PC-3 (cell line): ENCODE data around the gene TXNDC11. TPM values are rescaled to one million over a fixed set of nuclear protein-coding genes. Genes with fewer than 3 reads are reported as not detected.

Experiments used
- ATAC-seq: fragments of 200-7000 bp; cut with Tn5 transposase; 2 replicates; pipeline ENCODE4 v1.9.1; 2020; ENCODE audit warnings: mild to moderate bottlenecking, moderate library complexity
- BruUV-seq: library from RNA; stranded (reverse); fragments of 400-500 nt; replicated peaks from 2 replicates; lab custom pipeline; 2021; lab: Mats Ljungman, UMichigan
- CTCF ChIA-PET: fragments of 300-600 bp; sonication (Branson Sonifier 250); formaldehyde crosslinking; loops from one replicate; lab custom pipeline; 2022; ENCODE audit warnings: antibody characterized with exemption; lab: Charles Lee
- POLR2A ChIA-PET: fragments of 300-600 bp; sonication (Branson Sonifier 250); formaldehyde crosslinking; loops from one replicate; lab custom pipeline; 2022; ENCODE audit warnings: antibody characterized with exemption; ENCODE audit not compliant: unreplicated experiment; lab: Charles Lee
- DNase-seq: peaks from one replicate; pipeline ENCODE4 v3.0.0-alpha.2; 2015
- H2AFZ ChIP-seq: fragments of 300-600 bp; sonication (generic); 2 replicates; pipeline ENCODE4 v1.6.0; 2016; ENCODE audit warnings: antibody characterized with exemption, low read length
- H3F3A ChIP-seq: fragments of 300-600 bp; sonication (generic); one replicate; pipeline ENCODE4 v1.6.0; 2017; ENCODE audit warnings: antibody characterized with exemption, low read length, control low read depth, mild to moderate bottlenecking; ENCODE audit not compliant: unreplicated experiment
- H3K27ac ChIP-seq: fragments of 300-600 bp; sonication (generic); 2 replicates; pipeline ENCODE4 v1.5.1; 2016; ENCODE audit warnings: mild to moderate bottlenecking, low read length
- H3K27me3 ChIP-seq: fragments of 300-600 bp; sonication (generic); 2 replicates; pipeline ENCODE4 v1.6.1; 2016; ENCODE audit warnings: low read length, mixed read lengths
- H3K36me3 ChIP-seq: fragments of 300-600 bp; sonication (generic); 2 replicates; pipeline ENCODE4 v1.6.1; 2016; ENCODE audit warnings: low read depth, mixed run types, low read length, mixed read lengths
- H3K4me1 ChIP-seq: fragments of 300-600 bp; sonication (generic); 2 replicates; pipeline ENCODE4 v1.5.1; 2016; ENCODE audit warnings: low read length; ENCODE audit not compliant: insufficient read depth
- H3K4me2 ChIP-seq: fragments of 300-600 bp; sonication (generic); 2 replicates; pipeline ENCODE4 v1.6.0; 2016; ENCODE audit warnings: low read length
- H3K4me3 ChIP-seq: fragments of 300-600 bp; sonication (generic); 2 replicates; pipeline ENCODE4 v1.5.1; 2016; ENCODE audit warnings: mild to moderate bottlenecking, low read length, mixed read lengths
- H3K79me2 ChIP-seq: fragments of 300-600 bp; sonication (generic); 2 replicates; pipeline ENCODE4 v1.6.1; 2017; ENCODE audit warnings: low read length, mixed read lengths
- H3K9ac ChIP-seq: fragments of 300-600 bp; sonication (generic); 2 replicates; pipeline ENCODE4 v1.6.0; 2016; ENCODE audit warnings: mild to moderate bottlenecking, low read length
- H3K9me2 ChIP-seq: fragments of 300-600 bp; sonication (generic); replicated peaks from 2 replicates; pipeline ENCODE4 v1.6.1; 2016; ENCODE audit warnings: mixed run types, low read length, mixed read lengths
- H3K9me3 ChIP-seq: fragments of 300-600 bp; sonication (generic); 2 replicates; pipeline ENCODE4 v1.6.1; 2016; ENCODE audit warnings: low read length, mixed read lengths
- H4K20me1 ChIP-seq: fragments of 300-600 bp; sonication (generic); 2 replicates; pipeline ENCODE4 v1.6.1; 2016; ENCODE audit warnings: low read length, mixed read lengths
- EZH2 ChIP-seq: fragments of 300-600 bp; sonication (generic); IDR thresholded peaks from one replicate; pipeline ENCODE4 v1.6.1; 2017; ENCODE audit warnings: antibody characterized with exemption, mild to moderate bottlenecking, low read length; ENCODE audit not compliant: unreplicated experiment
- EZH2phosphoT487 ChIP-seq: fragments of 300-600 bp; sonication (generic); IDR thresholded peaks from 2 replicates; pipeline ENCODE4 v1.6.1; 2018; ENCODE audit warnings: mild to moderate bottlenecking, antibody characterized with exemption, low read length, borderline replicate concordance
- intact Hi-C: fragments of 100-400 bp; cut with micrococcal nuclease; formaldehyde crosslinking; loops from 2 replicates; pipeline ENCODE4 v1.9.0; 2023
- total RNA-seq: library from RNA; depleted of rRNA; stranded (reverse); fragments of >200 nt; gene quantifications from 2 replicates; pipeline ENCODE4 v1.2.3, GENCODE V29; 2014
- TF ChIP-seq, protein P1 (sequence below): fragments of 300-600 bp; sonication (generic); conservative IDR thresholded peaks from 2 replicates; pipeline ENCODE4 v1.5.1; 2017; ENCODE audit warnings: antibody characterized with exemption, low read depth, mild to moderate bottlenecking, low read length

TXNDC11 gene
- total RNA-seq, 1 experiment from 2014 or later = 20.2 TPM

DNA sequence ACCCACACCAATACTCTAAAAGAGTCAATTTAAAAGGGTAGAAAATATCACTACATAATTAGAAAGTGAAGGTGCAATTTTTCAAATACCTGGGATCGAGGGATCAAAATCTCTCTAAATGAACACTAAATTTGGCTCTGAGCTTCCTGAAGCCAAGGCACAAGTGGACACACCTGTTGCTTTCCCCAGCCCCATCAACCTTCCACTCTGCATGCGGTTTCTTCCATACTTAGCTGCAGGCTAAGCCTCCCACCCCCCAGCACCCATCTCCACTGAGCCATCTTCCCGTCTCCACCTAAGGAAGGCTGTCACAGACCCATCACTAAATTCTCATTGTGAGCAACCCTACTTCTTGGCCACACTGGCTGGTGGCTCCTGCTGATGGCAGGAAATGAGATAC is 30.5 kb downstream of the TXNDC11 start:
- CTCF ChIA-PET = no interaction called here
- no peak overlapping the region for H3K4me2 ChIP-seq
- H2AFZ ChIP-seq = no peak overlapping the region
- no peak overlapping the region for H3K27ac ChIP-seq
- peaks cover 9% of the 10 kb centered on the region; the same call in 1 of the 2 replicates for H3K4me1 ChIP-seq
- intact Hi-C loops = no loop called here
- no peaks in the 10 kb centered on the region for H3F3A ChIP-seq
- H3K9me2 ChIP-seq = no peaks in the 10 kb centered on the region
- H3K9me3 ChIP-seq = no peaks in the 10 kb centered on the region
- POLR2A ChIA-PET = no interaction called here
- no peak overlapping the region for H3K9ac ChIP-seq
- no peak for DNase-seq
- H4K20me1 ChIP-seq = no peaks in the 10 kb centered on the region
- H3K79me2 ChIP-seq = no peaks in the 10 kb centered on the region
- H3K27me3 ChIP-seq = no peaks in the 10 kb centered on the region
- ATAC-seq = no peak
- no TSS peak for BruUV-seq
- H3K36me3 ChIP-seq = no peaks in the 10 kb centered on the region; the same call in 1 of the 2 replicates
- no peak overlapping the region for H3K4me3 ChIP-seq
- no peak for TF ChIP-seq EZH2phosphoT487
- TF ChIP-seq, protein P1, sequence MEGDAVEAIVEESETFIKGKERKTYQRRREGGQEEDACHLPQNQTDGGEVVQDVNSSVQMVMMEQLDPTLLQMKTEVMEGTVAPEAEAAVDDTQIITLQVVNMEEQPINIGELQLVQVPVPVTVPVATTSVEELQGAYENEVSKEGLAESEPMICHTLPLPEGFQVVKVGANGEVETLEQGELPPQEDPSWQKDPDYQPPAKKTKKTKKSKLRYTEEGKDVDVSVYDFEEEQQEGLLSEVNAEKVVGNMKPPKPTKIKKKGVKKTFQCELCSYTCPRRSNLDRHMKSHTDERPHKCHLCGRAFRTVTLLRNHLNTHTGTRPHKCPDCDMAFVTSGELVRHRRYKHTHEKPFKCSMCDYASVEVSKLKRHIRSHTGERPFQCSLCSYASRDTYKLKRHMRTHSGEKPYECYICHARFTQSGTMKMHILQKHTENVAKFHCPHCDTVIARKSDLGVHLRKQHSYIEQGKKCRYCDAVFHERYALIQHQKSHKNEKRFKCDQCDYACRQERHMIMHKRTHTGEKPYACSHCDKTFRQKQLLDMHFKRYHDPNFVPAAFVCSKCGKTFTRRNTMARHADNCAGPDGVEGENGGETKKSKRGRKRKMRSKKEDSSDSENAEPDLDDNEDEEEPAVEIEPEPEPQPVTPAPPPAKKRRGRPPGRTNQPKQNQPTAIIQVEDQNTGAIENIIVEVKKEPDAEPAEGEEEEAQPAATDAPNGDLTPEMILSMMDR = no peak
- no peak for TF ChIP-seq EZH2

DNA sequence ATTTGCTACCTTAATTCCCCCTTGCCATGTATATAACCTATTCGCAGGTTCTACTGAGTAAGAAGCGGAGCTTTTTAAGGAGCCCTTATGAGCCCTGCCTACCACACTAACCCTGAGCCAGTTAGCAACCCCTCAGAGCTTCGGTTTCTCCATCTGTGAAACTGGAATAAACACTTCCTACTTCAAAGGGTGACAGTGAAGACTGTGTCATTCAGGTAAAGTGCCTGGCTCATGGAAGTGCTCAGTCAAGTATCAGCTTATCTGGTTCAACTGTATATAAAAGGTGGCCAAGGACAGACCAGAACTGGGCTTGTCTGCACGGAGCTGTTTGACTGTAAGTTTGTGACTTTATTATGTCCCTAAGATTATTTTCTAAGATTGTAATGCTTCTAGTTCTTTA is 31.0 kb downstream of the TXNDC11 start:
- Histone ChIP-seq H2AFZ (no peak overlapping the region), H3K4me3 (no peak overlapping the region), H3K27me3 (no peaks in the 10 kb centered on the region), H4K20me1 (no peaks in the 10 kb centered on the region), H3K79me2 (no peaks in the 10 kb centered on the region), H3K27ac (no peak overlapping the region), H3K9me3 (no peaks in the 10 kb centered on the region), H3K4me1 (peaks cover 9% of the 10 kb centered on the region; the same call in 1 of the 2 replicates), H3K4me2 (no peak overlapping the region), H3K9ac (no peak overlapping the region), H3K36me3 (no peaks in the 10 kb centered on the region; the same call in 1 of the 2 replicates), H3K9me2 (no peaks in the 10 kb centered on the region), H3F3A (no peaks in the 10 kb centered on the region)
- POLR2A ChIA-PET = no interaction called here
- intact Hi-C loops = no loop called here
- no TSS peak for BruUV-seq
- no peak for DNase-seq
- TF ChIP-seq, protein P1 = no peak
- TF ChIP-seq EZH2phosphoT487 (no peak), EZH2 (no peak)
- CTCF ChIA-PET = no interaction called here
- ATAC-seq = no peak

DNA sequence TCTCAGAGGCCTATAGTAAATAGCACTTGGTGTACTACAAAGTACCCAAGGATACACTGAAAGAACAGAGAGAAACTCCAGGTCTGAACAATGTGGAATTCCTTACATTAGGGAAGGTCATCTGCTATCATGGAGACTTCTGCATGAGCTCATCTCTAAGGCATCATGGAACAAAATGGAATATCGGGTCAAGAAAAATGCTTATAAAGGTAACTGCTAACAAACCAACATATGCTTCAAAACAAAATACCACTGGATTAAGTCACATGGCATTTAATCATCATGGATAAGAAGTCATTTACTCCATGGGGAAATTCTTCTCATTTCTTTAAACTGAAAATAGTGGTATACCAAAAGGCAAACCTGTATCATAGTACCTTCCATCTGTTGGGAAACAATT is 34.2 kb downstream of the TXNDC11 start:
- peaks cover 9% of the 10 kb centered on the region; the same call in 1 of the 2 replicates for H3K4me1 ChIP-seq
- ATAC-seq = no peak
- H3K79me2 ChIP-seq = no peaks in the 10 kb centered on the region
- no peak overlapping the region for H3K27ac ChIP-seq
- ChIA-PET POLR2A (no interaction called here), CTCF (interaction anchor here (0.6 kb wide), 1 partner anchor 176 kb away, joined by 3 read pairs; no protein-coding TSS in a partner anchor)
- BruUV-seq = no TSS peak
- no peak overlapping the region for H2AFZ ChIP-seq
- H3K4me2 ChIP-seq = no peak overlapping the region
- TF ChIP-seq EZH2 (no peak), EZH2phosphoT487 (no peak)
- TF ChIP-seq, protein P1 = no peak
- no peak overlapping the region for H3K4me3 ChIP-seq
- no peaks in the 10 kb centered on the region for H3K9me2 ChIP-seq
- no peak overlapping the region for H3K9ac ChIP-seq
- no peaks in the 10 kb centered on the region for H3K9me3 ChIP-seq
- no peaks in the 10 kb centered on the region; the same call in 1 of the 2 replicates for H3K36me3 ChIP-seq
- H3K27me3 ChIP-seq = no peaks in the 10 kb centered on the region
- H4K20me1 ChIP-seq = no peaks in the 10 kb centered on the region
- intact Hi-C loops = no loop called here
- H3F3A ChIP-seq = no peaks in the 10 kb centered on the region
- DNase-seq = no peak
